EL (cell line): ENCODE results near the gene XPO4.
"Not testable (repeated sequence)": the region's sequence is repeated elsewhere in the genome, so short reads cannot be mapped to it uniquely, and the experiment has no call there.

ENCODE experiments used
- DNase-seq: peaks from one replicate; pipeline ENCODE4 v3.0.0-alpha.2; 2016

The XPO4 gene

DNA sequence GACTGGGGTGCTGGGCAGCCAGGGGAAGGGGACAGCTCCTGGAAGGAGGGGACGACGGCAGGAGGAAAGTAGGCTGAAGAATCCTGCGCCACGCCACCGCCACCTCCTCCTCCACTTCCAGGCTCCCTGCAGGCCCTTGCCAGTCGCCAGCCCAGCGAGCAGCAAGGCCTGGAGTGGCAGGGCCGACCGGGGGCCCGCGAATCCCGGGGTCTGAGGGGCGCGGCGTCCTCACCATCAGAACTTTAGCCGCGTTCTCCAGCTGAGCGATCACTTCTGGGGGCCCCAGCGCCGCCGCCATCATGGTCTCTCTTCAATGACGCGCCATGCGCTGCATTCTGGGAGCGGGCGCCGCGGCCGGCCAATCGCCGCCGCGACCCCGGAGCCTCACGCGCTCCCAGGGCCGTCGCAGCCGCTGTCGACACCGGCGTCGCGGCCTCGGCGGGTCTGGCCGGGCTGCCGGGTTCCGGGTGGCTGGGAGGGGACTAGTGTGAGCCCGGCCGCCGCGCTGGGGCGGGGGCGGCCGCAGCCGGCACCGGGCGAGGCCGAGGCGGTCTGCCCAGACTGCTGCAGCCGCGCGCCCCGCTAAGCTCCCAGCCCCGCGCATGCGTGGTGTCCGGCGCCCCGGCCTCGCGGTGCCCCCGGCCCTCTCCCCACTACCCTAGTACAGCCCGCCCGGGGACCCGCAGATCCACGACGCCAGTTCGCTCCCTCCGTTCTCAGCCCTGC, at the start of gene XPO4:
Gene XPO4 (minus strand): TSS at position 309 of the 726 bp plus-strand sequence. CDS start 8 bp downstream, at position 301.
- peak; percentile 81 for DNase-seq

DNA sequence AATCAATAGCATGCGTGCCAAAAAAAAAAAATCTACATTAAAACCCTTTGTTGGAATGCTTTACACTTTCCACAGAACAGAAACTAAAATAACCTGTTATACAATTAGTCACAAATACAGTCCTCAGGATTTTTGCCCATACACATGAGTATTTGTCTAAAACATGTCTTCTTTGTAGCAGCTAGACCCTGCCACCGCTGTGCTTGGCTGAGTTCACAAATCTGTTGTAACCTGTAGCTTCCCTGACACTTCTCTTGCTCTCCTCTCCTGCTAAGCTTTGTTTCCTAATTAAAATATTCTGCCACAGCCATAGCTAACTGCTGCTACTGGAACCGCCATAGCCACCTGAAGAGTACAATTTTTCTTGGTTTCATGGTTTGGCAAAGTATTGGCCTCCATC, 45.5 kb upstream of the XPO4 start:
- DNase-seq, result not testable (repeated sequence)

DNA sequence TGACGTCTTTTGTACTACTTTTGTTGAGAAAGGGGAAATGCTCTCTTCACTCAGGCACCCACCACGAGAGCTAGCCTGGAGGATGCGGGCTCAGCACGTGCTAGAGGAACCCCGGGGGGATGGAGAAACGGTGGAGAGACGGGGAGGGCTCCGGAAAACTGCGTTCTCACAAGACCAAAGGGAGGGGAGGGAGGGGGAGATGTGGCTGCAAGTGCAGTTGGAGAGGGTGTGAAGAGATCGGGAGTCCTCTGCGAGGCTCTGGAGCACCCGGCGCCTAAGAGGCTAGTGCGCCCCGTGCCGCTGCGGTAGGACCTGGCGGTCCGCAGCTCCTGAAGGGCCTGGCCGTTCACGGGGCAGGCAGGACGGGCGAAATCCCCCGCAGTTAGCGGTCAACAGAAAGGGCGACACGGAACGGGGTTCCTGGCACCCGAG, 43.4 kb upstream of the XPO4 start:
- no peak for DNase-seq

DNA sequence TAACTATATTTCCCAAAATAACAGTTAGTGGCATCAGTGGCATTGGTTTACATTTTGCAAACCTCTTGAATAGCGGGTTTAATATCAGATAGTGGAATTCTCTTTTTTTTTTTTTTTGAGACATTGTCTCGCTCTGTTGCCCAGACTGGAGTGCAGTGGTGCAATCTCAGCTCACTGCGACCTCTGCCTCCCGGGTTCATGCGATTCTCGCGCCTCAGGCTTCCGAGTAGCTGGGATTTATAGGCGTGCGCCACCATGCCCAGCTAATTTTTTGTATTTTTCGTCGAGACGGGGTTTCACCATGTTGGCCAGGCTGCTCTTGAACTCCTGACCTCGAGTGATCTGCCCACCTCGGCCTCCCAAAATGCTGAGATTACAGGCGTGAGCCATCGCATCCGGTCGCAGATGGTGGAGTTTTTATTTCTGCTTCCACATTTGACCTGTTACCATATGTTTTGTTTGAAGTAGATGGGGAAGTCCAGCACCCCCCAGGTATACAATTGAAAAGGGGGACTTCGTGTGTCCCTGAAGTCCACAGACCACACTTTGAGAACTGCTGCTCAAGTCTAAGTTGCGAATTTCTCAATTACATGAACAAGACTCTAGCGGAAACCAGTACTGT, 40.5 kb upstream of the XPO4 start:
- no peak for DNase-seq

DNA sequence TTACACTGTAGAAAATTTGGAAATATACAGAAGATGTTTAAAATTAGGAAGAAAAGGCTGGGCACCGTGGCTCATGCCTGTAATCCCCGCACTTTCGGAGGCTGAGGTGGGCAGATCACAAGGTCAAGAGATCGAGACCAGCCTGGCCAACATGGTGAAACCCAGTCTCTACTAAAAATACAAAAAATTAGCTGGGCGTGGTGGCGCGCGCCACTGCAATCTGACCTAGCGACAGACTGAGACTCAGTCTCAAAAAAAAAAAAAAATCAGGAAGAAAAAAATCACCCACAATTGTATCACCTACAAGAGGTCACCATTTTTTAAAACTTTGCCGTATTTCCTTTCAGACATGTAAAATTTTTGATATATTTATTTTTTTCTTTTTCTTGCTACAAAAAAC, 38.0 kb upstream of the XPO4 start:
- not testable (repeated sequence) for DNase-seq

DNA sequence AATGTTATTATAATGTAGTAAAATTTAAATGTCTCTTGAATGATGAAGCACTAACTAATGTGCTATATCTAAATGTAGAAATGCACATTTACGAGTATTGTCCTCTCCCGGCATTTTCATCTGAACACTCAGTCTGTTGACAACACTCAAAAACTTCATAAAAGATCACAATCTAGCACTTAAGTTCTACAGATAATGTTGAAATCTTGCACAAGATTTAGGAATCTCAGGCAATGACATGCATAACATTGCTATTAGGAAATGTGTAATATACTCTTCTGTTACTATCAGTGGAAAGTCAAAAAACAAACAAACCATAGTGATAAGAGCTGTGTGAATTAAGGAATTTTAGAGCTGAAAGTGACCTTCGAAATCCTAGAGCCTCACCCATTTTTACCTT, 37.5 kb upstream of the XPO4 start:
- peak; percentile 44 for DNase-seq

DNA sequence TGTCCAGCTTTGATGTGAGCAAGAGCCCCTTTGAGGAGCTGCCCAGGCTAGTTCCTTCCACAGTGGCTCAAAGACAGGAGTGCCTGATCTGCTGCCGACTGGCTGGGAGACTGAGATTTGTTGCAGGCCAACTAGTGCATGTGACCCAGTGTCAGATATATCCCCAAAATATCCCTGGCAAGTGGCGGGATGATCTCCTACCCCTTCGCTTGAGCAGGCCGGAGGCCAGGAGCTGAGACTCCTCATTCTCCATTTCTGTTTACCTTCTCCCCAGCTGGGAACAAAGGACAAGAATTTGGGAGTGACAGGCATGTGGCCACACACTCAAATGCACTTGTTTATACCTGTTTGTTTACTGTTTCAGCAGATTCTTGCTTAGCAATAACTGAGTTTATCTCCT, 37.1 kb upstream of the XPO4 start:
- DNase-seq, result no peak

DNA sequence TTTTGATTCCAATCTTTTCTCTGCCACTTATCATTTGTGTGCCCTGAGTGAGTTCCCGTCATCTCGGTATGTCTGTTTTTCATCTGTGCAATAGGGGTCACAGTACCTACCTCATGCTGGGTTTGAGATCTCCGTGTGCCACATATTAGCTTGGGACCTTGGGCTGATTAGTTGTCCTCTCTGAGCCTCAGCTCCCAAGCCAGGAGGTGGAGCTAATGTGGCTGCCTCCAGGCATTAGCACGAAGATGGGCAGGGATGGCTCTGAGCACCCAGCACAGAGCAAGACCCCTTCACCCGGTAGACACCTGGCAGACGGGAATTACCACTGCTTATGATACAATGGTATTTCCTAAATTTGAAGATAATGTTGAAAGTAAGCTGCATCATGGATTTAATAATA, 35.8 kb upstream of the XPO4 start:
- DNase-seq, result no peak

DNA sequence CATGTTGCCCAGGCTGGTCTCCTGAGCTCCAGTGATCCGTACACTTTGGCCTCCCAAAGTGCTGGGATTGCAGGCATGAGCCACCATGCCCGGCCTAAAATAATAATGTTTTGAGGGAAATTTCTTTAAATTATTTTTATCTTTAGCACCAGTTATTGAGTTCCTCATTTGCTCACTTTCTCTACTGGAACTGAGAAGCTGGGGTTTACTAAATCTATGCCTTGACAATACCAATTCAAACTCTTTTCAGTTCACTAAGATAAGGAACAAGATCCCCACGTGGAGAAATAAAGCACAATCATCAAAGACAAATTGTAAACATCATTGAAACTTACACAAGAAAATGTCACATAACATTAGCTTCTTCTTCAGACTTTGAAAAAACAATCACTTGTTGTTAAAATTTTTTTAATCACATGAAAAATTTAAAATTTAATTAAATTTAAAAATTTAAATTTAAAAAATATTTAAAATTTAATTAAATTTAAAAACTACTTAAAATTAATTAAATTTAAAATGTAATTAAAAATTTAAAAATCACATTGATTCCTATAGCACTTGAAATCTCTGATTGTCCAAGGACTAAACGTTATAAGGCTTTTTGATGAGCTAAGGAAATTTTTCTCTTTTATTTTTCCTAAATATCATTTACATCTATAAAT, 25.2 kb upstream of the XPO4 start:
- DNase-seq, result no peak

DNA sequence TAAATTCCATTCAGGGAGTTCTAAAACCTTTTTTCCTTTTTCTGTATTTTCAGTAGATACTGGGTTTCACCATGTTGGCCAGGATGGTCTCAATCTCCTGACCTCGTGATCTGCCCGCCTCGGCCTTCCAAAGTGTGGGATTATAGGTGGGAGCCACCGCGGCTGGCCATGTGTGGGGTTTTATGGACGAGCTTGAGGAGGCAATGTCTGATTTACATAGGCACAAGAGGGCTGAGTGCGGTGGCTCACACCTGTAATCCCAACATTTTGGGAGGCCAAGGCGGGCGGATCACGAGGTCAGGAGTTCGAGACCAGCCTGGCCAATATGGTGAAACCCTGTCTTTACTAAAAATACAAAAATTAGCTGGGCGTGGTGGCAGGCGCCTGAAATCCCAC, 22.8 kb upstream of the XPO4 start:
- DNase-seq, result not testable (repeated sequence)

DNA sequence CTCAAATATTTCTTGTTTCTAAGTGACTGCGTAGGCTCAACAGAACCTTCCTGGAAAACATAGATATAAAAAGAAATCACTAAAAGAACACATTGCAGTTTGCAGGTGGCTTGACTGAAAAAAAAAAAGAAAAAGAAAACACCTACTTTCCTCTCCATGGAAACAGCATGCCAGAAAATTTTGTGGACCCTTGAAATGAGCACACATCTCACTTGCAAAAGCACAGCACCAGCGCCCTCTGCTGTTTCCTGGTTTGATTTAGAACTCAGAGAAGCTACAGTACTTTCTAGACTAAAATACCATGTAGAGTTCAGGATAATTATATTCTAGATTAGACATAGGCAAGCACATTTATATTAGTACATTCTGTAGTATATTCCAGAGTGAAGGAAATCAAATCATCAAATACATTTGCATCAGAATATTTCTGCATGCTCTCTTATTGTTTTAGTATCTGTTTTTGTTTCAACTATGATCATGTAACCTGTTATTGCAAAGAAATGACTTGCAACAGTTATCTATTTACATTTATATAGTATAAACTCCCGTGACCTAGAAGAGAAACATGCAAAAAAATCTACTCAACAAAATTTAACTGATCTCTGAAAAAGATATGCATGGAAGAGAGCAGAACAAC, 22.3 kb upstream of the XPO4 start:
- DNase-seq, result peak; percentile 74

DNA sequence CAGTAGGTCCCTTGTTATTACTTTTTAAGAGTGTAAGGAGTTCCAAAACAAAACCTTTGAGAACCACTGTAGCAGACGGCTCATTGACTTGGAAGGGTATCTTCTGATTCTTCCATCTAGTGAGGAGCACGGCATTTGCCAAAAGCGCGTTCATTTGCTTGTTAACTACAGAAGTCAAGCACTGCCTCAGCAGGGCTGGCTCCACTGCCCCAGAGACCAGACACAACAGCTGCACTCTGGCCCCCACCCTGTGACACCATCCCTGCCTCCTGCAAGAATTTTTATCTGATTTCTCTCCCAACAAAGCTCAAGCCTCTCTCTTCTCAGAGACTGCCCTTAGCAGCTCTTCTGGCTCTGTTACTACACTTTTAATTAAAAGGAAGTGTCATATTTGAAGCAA, 20.7 kb upstream of the XPO4 start:
- DNase-seq, result no peak

DNA sequence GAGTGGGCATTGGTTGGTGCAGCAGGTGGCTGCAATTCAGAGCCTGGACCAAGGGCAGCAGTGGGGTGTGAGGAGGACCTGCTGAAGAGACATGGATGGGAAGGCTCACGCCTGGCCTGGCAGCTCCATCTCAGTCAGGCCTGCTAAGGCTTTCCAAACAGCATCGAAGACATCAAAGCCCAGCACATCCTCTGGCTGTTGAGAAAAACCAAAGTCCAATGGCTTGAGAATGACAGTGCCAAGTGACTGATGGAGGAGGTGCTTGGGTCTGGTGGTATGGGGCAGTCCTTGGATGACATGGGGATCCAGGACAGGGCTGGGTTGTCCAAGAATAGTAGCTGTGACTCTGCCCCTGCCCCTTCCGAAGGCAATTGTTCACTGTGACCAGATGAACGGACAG, 19.0 kb upstream of the XPO4 start:
- no peak for DNase-seq

DNA sequence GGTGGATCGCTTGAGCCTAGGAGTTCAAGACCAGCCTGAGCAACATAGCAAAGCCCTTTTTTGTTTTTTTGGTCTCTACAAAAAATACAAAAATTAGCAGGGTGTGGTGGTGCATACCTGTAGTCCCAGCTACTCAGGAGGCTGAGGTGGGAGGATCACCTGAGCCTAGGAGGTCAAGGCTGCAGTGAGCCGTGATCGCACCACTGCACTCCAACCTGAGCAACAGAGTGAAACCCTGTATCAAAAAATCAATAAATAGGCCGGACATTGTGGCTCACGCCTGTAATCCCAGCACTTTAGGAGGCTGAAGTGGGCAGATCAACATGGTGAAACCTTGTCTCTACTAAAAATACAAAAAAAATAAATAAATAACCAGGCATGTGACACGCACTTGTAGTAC, 13.1 kb upstream of the XPO4 start:
- DNase-seq, result not testable (repeated sequence)

DNA sequence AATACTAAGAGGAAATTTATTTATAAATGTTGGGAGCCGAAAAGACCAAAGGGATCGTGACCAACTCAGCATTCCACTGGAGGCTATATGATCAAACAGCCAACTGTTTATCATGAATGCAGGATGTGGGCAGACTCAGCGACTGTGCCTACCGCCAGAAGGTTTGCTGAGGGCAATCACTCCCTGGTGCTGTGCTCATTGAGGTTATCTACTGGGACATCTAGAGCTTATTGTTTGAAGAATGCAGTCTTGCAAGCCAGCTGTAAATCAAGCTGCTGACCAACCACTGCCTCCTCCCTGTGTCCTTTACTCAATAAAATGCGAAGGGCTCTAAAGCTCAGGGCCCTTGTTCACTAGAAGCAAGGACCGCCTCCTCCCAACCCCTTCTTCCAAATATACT, 8.5 kb upstream of the XPO4 start:
- no peak for DNase-seq

DNA sequence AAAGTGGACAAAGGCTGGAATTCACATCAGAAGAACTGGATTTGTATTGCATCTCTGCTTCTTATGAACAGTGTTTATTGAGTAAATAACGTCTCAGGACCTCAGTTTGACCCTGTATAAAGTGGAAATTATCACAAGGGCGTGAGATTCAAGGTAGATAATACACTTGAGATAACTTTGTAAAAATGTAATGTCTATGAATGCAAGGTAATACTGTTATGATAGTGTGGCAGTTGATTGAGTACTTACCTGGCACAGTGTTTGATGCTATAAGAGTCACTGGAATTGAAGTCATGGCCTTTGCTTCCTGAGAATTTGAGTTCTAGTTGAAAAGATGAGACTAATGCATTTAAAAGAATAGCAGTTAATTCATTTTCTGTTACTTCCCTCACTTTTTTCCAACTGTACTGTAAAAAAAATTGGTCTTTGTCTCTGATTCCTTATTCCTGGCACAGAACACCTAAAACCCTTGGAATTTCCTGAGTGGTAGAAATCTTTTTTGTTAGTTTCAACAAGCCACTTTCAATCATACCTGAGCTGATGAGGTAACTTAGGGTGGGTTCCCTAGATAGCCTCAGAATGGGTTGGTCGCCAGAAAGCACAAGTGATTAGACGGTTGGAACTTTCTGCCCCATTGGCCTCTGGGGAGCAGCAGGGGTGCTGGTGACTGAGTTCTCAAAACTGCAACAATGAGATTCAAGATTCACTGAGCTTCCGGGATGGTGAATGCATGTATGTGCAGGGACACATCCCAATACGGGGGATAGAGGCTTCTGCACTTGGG, 6.4 kb upstream of the XPO4 start:
- no peak for DNase-seq

DNA sequence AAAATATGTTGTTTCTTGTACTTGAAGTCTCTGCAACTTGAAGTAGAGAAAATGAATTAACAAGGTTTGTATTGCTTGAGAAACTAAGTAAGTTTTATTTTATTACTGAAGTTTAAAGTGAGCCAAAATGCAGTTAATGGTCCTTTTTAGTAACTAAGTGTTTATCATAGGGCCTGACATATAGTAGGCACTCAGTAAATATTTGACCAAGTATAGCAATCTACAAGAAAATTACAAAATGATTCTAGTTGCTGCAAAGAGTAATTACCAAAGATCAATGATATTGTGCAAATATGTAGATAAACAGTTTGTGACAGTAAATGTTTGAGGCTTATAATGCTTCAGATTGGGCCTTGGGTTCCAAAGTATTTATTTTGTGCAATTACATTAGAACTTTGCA, 2.4 kb upstream of the XPO4 start:
- DNase-seq, result no peak

DNA sequence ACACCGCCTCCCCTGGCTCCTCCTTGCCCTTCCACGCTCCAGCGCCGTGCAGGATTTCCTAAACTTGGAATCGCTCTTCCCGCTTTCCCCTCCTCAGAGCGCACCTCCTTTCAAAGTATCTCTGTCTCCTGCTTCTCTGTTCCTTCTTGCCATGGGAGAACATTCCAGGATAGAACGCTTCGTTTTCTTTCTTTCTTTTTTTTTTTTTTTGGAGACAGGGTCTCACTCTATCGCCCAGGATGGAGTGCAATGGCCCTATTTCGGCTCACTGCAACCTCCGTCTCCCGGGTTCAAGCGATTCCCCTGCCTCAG, 574 bp upstream of the XPO4 start:
- DNase-seq, result no peak

DNA sequence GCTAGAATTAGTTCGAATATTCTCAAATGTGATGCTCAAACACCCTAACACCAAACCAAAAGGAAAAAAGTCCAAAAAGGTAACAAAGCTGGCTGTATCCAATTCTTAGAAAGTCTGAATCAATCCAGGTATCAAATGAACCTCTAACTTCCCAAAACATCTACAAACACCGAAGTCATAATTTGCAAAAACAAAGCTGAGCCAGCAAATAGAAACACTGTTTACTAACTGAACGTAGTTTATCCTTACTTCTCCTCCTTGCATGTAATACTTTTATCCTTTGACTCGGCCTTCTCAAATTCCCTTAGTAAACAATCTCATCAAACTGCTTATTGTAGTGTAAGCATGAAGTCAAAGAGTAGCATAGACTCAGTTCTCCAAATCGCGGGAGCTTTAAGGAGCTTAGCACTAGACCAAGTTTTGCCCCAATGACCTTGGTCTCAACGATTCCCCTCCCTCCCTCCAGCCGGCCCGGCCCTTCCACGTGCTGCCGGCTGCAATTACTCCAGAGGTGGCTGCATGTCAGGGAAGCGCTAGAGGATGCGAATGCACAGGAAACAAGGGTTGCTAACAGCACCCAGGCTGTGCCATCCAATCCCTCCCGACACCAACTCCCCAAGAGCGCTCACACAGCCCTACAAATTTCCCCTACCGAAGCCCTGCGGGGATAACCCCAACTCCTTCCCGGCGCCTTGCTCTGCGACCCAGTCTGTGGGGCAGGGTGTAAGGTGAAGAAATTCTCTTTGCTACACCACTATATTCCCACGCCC, 693 bp downstream of the XPO4 start:
- peak; percentile 48 for DNase-seq

DNA sequence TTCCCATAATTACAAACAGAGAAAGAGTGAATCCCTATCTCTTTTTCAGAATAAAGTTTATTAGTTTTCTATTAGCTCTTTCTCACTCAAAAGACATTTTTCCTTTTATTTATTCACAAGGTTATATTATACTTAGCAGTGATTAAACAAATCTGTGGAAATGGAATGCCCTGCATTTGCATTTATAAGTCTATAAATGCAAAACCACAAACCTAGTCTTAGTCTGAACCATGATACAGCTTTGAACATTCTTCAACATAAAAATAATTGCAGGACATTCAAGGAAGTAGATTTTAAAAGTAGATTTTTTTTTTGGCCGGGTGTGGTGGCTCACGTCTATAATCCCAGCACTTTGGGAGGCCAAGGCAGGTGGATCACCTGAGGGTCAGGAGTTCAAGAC, 8.3 kb downstream of the XPO4 start:
- no peak for DNase-seq

DNA sequence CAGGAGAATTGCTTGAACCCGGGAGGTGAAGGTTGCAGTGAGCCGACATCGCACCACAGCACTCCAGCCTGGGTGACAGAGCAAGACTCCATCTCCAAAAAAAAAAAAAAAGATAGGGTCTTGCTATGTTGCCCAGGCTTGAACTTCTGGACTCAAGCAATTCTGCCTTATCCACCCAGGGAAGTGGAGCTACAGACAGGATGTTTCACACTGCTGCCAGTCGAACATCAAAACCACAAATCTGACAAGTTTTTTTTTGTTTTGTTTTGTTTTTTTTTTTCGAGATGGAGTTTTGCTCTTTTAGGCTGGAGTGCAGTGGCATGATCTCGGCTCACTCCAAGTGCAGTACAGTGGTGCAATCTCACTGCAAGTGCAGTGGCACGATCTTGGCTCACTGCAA, 10.8 kb downstream of the XPO4 start:
- no peak for DNase-seq

DNA sequence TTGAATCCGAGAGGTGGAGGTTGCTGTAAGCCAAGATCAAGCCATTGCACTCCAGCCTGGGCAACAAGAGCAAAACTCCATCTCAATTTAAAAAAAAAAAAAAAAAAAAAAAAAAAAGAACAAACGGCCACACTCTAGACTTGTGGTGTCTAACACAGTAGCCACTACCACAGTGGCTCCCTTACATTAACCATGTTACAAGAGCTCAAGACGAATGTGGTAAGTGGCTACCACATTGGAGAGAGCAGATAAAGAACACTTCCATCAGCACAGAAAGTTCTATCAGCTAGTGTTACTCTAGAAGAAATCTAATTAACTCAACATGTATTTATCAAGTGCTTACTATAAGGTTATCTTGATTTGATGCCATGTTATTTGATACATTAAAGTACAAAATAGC, 11.5 kb downstream of the XPO4 start:
- no peak for DNase-seq
